GM18867 (cell line): Measurements from ENCODE around the gene RAB40B.

Experiments
- ATAC-seq: cut with Tn5 transposase; IDR thresholded peaks from one replicate; pipeline ENCODE4 v1.9.1; 2021; ENCODE audit warnings: mild to moderate bottlenecking, moderate library complexity; ENCODE audit not compliant: unreplicated experiment

RAB40B gene

GRCh38 chr17:82670661-82671450, 27.6 kb downstream of the RAB40B start:
- ATAC-seq, result no peak

GRCh38 chr17:82668631-82669099, 29.8 kb downstream of the RAB40B start:
- no peak for ATAC-seq

GRCh38 chr17:82668024-82668630, 30.4 kb downstream of the RAB40B start:
- ATAC-seq, result no peak

- no peak for ATAC-seq
These were observed 30.9 kb downstream of the RAB40B start for GRCh38 chr17:82667668-82668000.

GRCh38 chr17:82666931-82667667, 31.4 kb downstream of the RAB40B start:
- ATAC-seq, result no peak

GRCh38 chr17:82665891-82666290, 32.6 kb downstream of the RAB40B start:
- ATAC-seq, result no peak

- no peak for ATAC-seq
These were observed 33.3 kb downstream of the RAB40B start for GRCh38 chr17:82665217-82665616.

GRCh38 chr17:82664701-82665182, 33.8 kb downstream of the RAB40B start:
- ATAC-seq, result no peak

GRCh38 chr17:82664276-82664575, 34.3 kb downstream of the RAB40B start:
- ATAC-seq, result no peak

GRCh38 chr17:82663381-82664275, 34.9 kb downstream of the RAB40B start:
- ATAC-seq, result no peak

GRCh38 chr17:82662711-82663261, 35.7 kb downstream of the RAB40B start:
- ATAC-seq, result no peak

GRCh38 chr17:82661717-82662683, 36.5 kb downstream of the RAB40B start:
- ATAC-seq, result no peak

GRCh38 chr17:82659886-82660285, 38.6 kb downstream of the RAB40B start:
- ATAC-seq, result no peak

GRCh38 chr17:82658796-82659452, 39.6 kb downstream of the RAB40B start:
- no peak for ATAC-seq

GRCh38 chr17:82658331-82658730, 40.2 kb downstream of the RAB40B start:
- ATAC-seq, result no peak

- ATAC-seq, result no peak
These were observed 40.6 kb downstream of the RAB40B start for GRCh38 chr17:82657926-82658325.

- ATAC-seq, result no peak
These were observed 42.2 kb downstream of the RAB40B start for GRCh38 chr17:82656266-82656665.

- ATAC-seq, result no peak
These were observed 43.0 kb downstream of the RAB40B start for GRCh38 chr17:82655523-82655922.

GRCh38 chr17:82655038-82655479, 43.4 kb downstream of the RAB40B start:
- no peak for ATAC-seq
